ENCODE results near the gene ETFA.
"Not testable (repeated sequence)": the region's sequence is repeated elsewhere in the genome, so short reads cannot be mapped to it uniquely, and the experiment has no call there.

Gene ETFA

DNA sequence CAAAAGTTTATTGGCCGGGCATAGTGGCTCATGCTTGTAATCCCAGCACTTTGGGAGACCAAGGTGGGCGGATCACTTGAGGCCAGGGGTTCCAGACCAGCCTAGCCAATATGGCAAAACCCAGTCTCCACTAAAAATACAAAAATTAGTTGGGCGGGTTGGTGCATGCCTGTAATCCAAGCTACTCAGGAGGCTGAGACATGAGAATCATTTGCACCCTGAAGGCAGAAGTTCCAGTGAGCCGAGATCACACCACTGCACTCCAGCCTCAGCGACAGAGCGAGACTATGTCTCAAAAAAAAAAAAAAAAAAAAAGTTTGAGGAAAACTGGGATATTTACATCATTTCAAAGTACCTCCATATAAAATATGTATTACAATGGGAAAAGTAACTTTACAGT is 40.4 kb downstream of the ETFA start:
- FAIRE-seq: no peak

GRCh38 chr15:76267077-76267476 is 44.2 kb downstream of the ETFA start:
- no peak for FAIRE-seq

GRCh38 chr15:76265769-76266168 is 45.5 kb downstream of the ETFA start:
- not testable (repeated sequence) for FAIRE-seq

DNA sequence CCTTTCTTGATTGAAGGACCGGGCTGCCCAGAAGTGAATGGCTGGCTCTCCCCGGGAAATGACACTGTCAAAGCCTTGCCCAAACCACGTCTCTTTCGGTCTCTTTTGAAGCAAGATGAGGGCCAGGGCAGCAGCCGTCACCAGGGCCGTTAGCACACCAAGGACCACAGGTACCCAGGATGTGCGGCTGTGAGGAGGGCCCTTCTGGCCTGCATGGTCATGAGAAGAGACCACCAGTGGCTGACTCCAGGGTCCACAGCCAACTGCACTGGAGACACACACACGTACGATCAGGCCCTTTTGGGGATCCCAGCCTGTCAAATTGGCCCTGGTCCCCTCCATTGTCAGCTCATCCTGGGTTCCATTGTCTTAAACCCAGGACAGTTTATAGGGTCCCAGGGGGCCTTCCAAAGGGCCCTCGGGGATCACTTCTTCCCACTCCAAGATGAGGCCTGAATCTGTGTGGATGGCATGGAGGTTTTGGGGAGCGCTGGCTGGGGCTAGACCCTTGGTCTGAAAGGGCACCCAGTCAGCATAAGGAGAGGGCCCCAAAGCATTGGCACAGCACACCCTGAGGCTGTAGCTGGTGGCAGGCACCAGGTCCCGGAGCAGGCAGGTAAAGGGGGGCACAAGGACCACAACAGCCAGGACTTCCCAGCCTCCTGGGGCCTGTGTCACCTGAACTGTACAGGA is 50.9 kb downstream of the ETFA start:
- FAIRE-seq: no peak

- no peak for FAIRE-seq
Observed at GRCh38 chr15:76259392-76259791, 51.9 kb downstream of the ETFA start.

DNA sequence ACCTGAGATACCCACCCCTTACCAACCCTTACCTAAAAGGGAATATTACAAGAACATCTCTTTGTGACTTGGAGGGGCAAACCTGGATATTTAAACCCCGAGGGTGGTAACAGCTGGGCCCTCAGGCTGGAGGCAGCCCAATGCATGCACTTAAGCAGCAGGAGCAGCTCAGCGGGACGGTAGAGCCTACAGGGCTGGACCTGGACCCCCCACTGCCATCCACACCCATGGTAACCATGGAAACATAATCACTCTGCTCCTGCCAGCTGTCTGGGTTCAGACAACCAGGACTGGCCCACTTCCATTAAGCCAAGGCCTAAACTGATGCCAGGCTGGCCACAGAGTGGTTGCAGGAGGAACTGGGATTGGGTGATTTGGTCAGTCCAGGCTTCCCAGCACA is 52.8 kb downstream of the ETFA start:
- no peak for FAIRE-seq

DNA sequence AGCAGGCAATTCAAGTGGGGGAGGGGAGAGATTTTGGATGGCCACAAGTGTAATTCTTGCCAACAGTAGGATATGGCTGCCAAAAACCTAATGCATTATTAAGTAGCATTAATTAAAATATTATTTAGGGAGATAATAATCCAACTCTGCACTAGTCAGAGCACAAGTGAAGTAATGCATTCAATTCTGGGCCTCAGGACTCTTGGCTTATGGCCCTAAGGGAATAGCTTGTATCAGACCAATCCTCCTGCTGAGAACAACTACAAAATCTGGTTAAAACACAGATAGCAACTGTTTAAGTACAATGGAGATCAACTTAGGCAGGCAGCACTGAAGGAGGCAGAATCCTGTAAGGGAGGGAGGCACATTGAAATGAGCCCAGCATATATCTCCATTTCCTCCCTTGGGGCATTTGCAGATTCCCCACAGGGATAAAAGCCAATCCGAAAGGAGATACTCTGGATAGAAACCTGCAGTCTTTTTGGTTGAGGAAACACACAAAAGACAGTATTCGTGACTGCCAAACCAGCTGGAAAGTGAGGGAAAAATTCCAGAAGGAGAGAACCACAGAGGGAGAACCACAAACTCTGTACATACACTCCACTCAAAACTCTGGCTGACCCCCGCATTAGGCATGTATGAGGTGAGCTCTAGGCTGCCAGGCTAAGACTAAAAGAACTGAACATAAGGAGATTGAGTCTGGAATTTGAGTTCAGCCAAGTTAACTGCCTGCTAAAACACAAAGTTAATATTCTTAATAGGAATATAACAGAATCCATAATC is 57.4 kb downstream of the ETFA start:
- no peak for FAIRE-seq

GRCh38 chr15:76252249-76252648 is 59.0 kb downstream of the ETFA start:
- no peak for FAIRE-seq

- FAIRE-seq: no peak
Observed at GRCh38 chr15:76251717-76252116, 59.6 kb downstream of the ETFA start.

DNA sequence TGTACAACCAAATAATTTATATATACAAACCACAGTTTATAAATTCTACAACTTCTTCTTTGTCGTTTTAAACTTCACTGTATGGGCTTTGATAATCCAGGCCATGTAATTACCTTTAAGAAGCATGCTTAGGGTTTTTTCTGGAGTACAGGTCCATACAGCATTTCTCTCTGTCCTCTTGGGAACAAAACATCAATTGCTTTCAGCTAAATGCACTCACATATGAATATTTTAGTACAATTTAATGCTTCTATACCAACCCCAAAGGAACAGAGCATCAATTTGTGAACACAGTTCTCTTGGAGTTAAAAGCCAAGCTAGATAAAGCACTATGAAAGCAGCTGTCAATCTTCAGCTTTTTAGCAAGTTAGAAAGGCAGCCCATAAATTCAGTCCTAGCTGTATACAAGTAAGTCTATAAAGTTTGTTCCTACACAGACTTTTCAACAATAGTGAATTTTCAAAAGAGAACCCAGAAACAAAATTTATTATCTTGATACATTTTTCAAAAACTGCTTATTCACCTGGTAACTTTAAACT is 66.1 kb downstream of the ETFA start:
- FAIRE-seq: no peak

DNA sequence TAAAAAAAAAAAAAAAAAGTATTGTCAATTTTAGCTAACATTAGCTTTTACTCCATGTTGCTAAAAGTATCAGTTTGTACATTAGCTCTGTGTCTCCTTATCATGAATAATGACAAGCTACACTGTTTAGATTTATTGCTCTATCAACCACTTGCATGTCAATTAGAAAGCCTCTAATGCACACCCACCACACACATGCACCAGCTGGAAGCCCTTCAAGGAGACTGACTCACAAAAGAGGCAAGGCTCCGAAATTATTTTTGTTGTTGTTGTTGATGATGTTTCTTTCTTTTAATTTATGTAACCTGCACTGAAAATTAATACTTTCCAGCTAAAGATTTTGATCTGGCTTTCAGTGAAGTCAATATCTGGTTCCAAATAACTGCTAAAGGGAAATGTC is 71.5 kb downstream of the ETFA start:
- FAIRE-seq: no peak

GRCh38 chr15:76236350-76236749 is 74.9 kb downstream of the ETFA start:
- FAIRE-seq: no peak

DNA sequence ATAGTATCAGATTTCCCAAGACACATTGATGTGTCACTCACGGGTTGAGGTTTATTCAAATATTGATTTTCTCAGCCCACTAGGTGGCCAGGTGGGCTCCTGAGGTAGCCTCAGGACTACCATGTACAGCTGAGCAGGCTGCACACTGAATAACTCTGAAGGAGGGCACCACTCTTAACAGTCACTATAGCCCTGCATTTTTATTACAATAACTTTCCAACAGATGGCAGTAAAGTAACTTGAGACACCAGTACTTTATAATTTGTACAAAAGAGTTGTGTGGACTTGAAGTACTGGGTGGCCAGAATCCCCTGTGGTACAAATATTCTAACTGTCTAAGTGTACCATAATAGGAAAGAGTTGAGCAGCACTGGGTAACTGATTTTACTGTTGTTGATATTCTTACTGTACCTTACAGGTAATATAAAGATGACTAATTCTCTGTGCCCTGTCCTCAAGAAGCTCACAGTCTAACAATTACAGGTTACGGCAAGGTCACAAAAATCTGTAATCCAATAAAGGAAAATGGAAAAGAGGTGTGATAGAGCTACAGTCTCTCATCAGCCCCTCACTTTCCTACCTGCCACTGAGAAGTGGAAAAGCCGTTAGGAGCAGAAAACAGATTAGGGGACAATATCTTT is 76.0 kb downstream of the ETFA start:
- FAIRE-seq: peak; percentile 83

GRCh38 chr15:76234337-76234889 is 76.9 kb downstream of the ETFA start:
- FAIRE-seq: no peak

DNA sequence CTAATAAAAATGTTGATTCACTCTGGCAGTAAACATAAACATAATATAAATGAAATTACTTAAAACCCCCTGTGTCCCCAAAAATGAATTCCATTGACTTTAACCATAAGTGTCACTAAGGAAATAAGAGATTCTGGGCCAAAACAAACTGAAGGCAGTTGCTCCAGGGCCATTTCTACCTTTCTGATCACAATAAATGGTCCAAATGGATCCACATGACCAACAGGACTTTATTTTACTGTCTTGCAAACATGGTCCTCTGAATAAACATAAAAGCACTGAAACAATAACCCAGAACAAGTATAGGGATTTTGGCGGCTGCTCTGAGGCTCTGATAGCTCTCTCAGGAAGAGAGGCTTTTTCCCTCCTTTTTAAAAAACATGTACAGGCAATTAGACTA is 77.3 kb downstream of the ETFA start:
- no peak for FAIRE-seq

- FAIRE-seq: no peak
Observed at GRCh38 chr15:76229266-76229665, 82.0 kb downstream of the ETFA start.

- no peak for FAIRE-seq
Observed at GRCh38 chr15:76223521-76223920, 87.7 kb downstream of the ETFA start.

DNA sequence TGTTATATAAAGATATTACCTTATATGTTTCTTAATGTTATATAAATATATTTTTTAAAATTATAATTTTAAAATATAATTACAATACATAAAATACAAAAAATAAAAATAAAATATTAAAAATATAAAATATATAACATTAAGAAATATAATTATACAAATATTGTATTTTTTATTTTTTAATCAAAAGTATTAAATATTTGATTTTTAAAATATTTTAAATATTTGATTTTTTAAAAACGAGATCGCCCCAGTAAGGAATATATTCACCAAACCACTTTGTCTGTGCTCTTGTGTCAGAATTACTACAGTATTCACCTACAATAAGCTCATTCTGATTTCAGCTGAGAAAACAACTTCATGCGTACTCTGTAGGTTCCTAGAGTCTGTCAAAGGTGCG is 89.1 kb downstream of the ETFA start:
- peak; percentile 99 for FAIRE-seq

- no peak for FAIRE-seq
Observed at GRCh38 chr15:76221085-76221767, 90.0 kb downstream of the ETFA start.

GRCh38 chr15:76217882-76218217 is 93.4 kb downstream of the ETFA start:
- no peak for FAIRE-seq

GRCh38 chr15:76217029-76217881 is 94.0 kb downstream of the ETFA start:
- no peak for FAIRE-seq

DNA sequence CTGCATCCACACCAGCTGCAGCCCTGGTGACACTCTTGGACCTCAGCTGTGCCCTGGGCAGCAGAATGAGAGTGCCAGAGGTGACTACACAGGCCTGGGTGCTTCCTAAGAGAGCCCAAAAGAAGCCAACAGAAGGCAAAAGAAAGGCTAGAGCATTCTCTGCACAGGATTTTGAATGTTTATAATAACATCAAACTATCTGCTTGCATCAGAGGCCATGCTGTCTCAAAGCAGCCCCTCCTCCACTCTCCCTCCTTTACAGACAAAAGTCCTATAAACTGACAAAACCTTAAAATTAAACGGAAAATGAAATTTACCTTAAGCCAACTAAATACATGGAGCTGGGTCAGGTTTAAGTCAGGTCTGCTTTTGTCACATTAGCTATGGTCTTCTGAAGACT is 95.6 kb downstream of the ETFA start:
- no peak for FAIRE-seq
